Thymus (tissue), 11 donors: Measurements from ENCODE around the gene JAG2. TPM values are rescaled to one million over a fixed set of nuclear protein-coding genes. Genes with fewer than 3 reads are reported as not detected.

Source experiments
- DNase-seq, 9 donors: peaks; one replicate each; pipeline ENCODE4 v3.0.0-alpha.2; 2013; ENCODE audit warnings: low spot score in 9 of 9, low read depth in 6 of 9, missing footprints in 1 of 9
- H3K27ac ChIP-seq, 2 donors: one replicate each; pipeline ENCODE4 v1.5.1; 2013; ENCODE audit warnings: control low read depth in 1 of 2, low read depth in 1 of 2, low read length in 1 of 2, mild to moderate bottlenecking in 1 of 2, moderate library complexity in 1 of 2
- H3K27me3 ChIP-seq, 2 donors: one replicate each; pipeline ENCODE4 v1.5.1; 2013; ENCODE audit warnings: low read length in 1 of 2; ENCODE audit not compliant: control insufficient read depth in 2 of 2, insufficient read depth in 1 of 2
- H3K36me3 ChIP-seq, 2 donors: one replicate each; pipeline ENCODE4 v1.5.1; 2013; ENCODE audit warnings: low read length in 1 of 2, mild to moderate bottlenecking in 1 of 2, moderate library complexity in 1 of 2; ENCODE audit not compliant: control insufficient read depth in 2 of 2, insufficient read depth in 2 of 2
- H3K4me1 ChIP-seq, 2 donors: one replicate each; pipeline ENCODE4 v1.5.1; 2013; ENCODE audit warnings: low read length in 2 of 2; ENCODE audit not compliant: control insufficient read depth in 2 of 2, insufficient read depth in 2 of 2
- H3K4me3 ChIP-seq, 2 donors: one replicate each; pipeline ENCODE4 v1.5.1; 2013; ENCODE audit warnings: low read length in 2 of 2, control low read depth in 1 of 2, mild to moderate bottlenecking in 1 of 2
- H3K9me3 ChIP-seq, 2 donors: one replicate each; pipeline ENCODE4 v1.5.1; 2013; ENCODE audit warnings: low read length in 1 of 2, mild to moderate bottlenecking in 1 of 2; ENCODE audit not compliant: control insufficient read depth in 2 of 2, insufficient read depth in 1 of 2
- WGBS: extraction: QIAGEN DNeasy Blood & Tissue Kit; methylation state at CpG from one replicate; pipeline ENCODE4 v1.1.7; 2013; 5-methylcytosine and 5-hydroxymethylcytosine counted together
- polyA plus RNA-seq: library from polyadenylated mRNA; stranded (reverse); fragments of 200-250 nt; gene quantifications from one replicate; pipeline ENCODE4 v1.2.3, GENCODE V29; 2013
- total RNA-seq: library from RNA; stranded (reverse); fragments of 120-200 nt; gene quantifications from one replicate; pipeline ENCODE4 v1.2.4, GENCODE V29; 2013
- donor health status: healthy.

The JAG2 gene
- total and polyA plus RNA-seq, 2 donors = 8.8 to 40.8 TPM

DNA sequence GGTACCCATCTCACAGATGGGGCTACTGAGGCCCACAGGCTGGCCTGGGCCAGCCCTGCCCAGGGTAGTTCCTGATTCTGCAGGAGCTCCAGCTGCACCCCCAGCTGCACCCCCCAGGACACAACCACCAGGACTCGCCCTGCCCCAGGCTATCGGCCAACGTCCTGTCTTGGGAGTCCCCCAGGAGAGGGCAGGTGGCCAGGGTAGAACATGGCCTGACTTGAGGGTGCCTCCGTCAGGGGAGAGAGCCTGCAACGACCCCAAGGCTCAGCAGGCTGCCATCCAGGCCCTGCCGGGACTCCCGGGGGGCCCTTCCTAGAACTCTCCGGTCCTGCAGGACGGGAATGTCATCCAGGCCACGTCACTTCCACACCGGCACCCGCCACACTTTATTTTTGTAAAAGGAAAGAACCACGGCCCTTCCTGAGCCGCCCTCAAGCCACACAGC is 15.8 kb downstream of the JAG2 start:
- no peaks in the 10 kb centered on the region for H3K36me3 ChIP-seq
- H3K27me3 ChIP-seq = no peaks in the 10 kb centered on the region
- no peaks in the 10 kb centered on the region for H3K9me3 ChIP-seq
- 80% methylated on average over 14 of the region's 14 CpGs for WGBS
- peaks cover 0 to 2% of the 10 kb centered on the region in 2 donors for H3K4me1 ChIP-seq
- no peak for DNase-seq
- no peak overlapping the region for H3K4me3 ChIP-seq
- no peak overlapping the region for H3K27ac ChIP-seq

DNA sequence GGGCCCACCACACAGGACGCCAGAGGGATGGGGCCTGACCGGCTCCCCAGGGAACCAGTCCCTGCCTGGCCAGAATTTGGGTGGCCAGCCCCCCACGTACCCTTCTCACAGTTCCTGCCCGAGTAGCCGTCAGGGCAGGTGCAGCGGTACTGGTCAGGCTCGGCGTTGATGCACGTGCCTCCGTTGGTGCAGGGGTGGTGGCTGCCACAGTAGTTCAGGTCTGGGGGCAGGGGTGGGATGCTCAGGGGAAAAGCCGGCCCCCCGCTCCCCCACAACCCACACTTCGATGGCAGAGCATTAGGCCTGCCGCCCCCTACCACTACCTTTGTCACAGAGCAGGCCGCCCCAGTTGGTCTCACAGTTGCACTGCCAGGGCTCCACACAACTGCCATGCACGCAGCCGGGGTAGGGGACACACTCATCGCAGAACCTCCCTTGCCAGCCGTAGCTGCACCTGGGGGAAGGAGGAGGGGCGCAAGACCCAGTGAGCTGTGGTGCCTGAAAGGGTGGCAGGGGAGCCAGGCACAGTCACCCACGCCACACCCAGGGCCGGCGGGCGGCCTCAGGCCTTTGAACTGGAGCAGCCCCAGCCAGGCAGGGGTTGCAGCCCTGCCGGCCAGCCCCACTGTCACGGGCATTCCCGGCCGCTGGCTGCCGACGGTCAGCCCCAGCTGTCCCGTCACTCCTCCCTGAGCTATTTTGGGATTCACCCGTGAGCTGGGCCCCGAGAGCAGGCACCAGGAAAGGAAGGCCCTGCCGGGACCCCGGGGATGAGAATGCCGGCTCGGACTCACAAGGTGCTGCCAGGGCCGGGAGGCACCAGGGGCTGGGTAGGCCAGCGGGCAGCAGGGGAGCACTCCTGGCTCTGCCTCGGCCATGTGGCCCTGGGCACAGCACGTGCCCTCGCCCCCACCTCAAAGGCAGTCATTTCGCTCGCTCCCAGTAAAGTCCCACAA is 16.5 kb downstream of the JAG2 start:
- 92% methylated on average over 44 of the region's 44 CpGs for WGBS
- Histone ChIP-seq H3K27me3 (no peaks in the 10 kb centered on the region), H3K9me3 (no peaks in the 10 kb centered on the region), H3K36me3 (no peaks in the 10 kb centered on the region), H3K27ac (no peak overlapping the region), H3K4me1 (peaks cover 0 to 2% of the 10 kb centered on the region in 2 donors), H3K4me3 (no peak overlapping the region)
- DNase-seq = no peak

DNA sequence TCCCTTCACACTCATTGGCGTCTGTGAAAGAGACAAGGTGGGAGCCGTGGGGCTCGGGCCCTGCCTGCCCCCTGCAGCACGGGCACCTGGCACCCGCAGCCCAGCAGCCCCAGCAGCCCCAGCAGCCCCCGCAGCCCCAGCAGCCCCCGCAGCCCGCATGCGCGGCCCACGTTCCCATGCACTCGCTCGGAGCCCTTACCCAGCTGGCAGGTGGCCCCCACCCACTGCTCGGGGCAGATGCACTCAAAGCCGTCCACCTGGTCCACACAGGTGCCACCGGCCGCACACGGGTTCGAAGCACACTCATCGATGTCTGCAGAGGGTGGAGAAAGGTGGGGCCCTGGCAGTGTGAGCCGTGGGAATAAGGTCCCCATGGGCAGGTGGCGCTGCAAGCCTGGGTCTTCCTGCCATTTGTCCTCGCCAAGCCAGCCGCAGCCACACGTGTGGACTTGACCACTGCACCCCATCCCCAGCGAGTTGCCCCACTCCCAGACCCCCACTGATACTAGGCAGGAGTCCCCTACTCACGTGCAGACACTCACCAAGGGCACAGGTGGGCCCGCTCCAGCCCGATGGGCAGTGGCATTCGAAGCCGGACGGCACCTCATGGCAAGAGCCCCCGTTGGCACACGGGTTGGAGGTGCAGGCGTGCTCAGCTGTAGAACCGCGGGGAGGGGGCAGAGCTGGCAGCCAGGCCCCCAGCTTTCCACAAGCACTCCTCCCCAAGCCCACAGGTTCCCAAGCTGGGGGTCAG is 17.3 kb downstream of the JAG2 start:
- WGBS = 93% methylated on average over 37 of the region's 37 CpGs
- H3K4me1 ChIP-seq = peaks cover 0 to 2% of the 10 kb centered on the region in 2 donors
- no peak for DNase-seq
- H3K4me3 ChIP-seq = no peak overlapping the region
- H3K27ac ChIP-seq = no peak overlapping the region
- no peaks in the 10 kb centered on the region for H3K27me3 ChIP-seq
- no peaks in the 10 kb centered on the region for H3K36me3 ChIP-seq
- H3K9me3 ChIP-seq = no peaks in the 10 kb centered on the region

DNA sequence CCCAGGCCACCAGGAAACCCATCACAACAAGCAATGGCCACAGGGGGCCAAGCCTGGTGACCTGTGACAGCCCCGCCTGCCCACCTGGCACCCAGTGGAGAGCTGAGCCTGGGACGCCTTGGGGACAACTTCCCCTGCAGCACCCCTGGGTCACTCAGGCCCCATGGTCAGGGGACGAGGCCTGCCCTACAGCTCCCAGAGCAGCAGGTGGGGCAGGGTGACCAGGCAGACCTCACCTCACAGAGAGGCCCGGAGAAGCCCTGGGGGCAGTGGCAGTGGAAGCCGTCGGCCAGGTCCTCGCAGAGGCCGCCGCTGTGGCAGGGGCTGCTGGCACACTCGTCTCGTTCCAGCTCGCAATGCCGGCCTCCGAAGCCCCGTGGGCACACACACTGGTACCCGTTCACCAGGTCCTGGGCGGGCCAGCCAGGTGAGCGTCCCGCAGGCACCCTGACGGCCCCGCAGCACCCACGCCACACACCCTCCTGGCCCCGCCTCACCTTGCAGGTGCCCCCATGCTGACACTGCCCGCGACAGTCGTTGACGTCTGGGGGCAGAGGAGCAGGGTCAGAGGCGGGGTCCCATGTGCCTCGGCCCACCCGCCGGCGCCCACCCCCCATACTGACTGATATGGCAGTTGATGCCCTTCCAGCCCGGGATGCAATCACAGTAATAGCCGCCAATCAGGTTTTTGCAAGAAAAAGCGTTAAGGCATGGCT is 18.1 kb downstream of the JAG2 start:
- no peak for DNase-seq
- no peaks in the 10 kb centered on the region for H3K9me3 ChIP-seq
- no peak overlapping the region for H3K4me3 ChIP-seq
- no peaks in the 10 kb centered on the region for H3K27me3 ChIP-seq
- WGBS = 94% methylated on average over 35 of the region's 35 CpGs
- H3K4me1 ChIP-seq = peaks cover 0 to 2% of the 10 kb centered on the region in 2 donors
- H3K36me3 ChIP-seq = no peaks in the 10 kb centered on the region
- no peak overlapping the region for H3K27ac ChIP-seq

DNA sequence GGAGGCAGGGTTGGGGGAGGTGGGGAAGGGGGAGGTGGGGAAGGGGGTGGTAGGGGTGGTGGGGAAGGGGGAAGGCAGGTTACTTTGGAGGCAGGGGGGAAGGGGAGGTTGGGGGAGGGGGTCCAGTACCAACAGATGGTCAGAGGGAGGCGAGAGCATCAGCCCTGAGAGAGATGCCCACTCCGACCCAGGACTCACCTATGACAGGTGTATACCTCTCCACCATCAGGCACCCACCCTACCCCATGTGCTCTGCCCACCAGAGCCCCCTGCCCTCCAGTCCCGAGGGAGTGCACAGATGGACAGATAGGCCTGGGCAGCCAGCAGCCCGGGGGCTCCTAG is 18.6 kb downstream of the JAG2 start:
- Histone ChIP-seq H3K4me3 (no peak overlapping the region), H3K27ac (no peak overlapping the region), H3K27me3 (no peaks in the 10 kb centered on the region), H3K36me3 (no peaks in the 10 kb centered on the region), H3K9me3 (no peaks in the 10 kb centered on the region), H3K4me1 (no peaks in the 10 kb centered on the region)
- 90% methylated on average over 4 of the region's 4 CpGs for WGBS
- DNase-seq = no peak

DNA sequence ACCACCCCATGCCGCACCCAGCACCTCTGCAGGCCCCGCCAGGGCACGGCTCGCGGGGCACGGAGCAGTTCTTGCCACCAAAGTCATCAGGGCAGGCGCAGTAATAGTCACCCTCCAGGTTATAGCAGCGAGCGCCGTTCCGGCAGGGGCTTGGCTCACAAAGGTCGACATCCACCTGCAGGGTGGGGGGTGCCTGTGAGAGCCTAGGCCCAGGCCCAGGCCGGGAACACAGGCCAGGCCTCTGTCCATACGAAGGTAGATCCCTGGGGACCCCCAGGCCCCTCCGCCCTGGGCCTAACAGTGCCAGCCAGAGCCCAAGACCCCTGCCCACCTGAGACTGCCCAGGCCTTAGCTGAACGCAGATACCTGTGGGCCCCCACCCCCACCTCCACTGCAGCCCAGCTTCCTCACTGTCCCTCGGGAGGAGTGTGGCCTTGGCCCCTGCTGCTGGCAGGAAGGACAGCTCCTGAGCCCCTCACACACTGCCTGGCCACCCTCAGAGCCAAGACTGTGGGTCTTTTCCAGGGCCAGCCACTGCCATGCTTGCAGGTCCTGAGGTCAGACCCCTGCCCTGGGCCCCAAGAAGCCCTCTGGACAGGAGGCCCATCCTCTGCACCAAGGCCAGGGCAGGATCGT is 19.3 kb downstream of the JAG2 start:
- H3K36me3 ChIP-seq = no peaks in the 10 kb centered on the region
- H3K4me1 ChIP-seq = no peaks in the 10 kb centered on the region
- no peaks in the 10 kb centered on the region for H3K27me3 ChIP-seq
- 89% methylated on average over 18 of the region's 18 CpGs for WGBS
- no peaks in the 10 kb centered on the region for H3K9me3 ChIP-seq
- no peak overlapping the region for H3K27ac ChIP-seq
- H3K4me3 ChIP-seq = no peak overlapping the region
- no peak for DNase-seq

DNA sequence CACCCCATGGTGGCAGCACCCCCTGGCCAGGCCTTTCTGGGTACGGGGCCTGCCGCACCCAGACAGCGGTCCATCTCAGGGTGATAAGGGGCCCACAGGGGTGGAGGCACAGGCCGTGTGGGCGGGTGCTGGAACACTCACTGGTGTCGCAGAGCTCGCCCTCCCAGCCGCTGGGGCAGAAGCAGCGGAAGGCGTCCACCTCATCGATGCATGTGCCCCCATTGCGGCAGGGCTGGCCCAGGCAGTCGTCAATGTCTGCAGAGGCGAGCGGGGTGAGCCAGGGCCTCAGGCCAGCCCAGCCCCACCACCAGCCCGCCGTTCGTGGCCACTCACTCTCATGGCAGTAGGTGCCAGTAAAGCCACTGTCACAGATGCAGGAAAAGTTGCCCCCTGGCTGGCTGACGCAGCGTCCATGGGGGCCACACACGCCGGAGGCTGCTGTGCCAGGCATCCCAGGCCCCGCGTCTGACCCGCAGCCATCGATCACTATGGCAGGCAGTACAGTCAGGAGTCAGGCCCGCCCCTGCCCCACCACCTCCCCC is 19.9 kb downstream of the JAG2 start:
- H3K27ac ChIP-seq = no peak overlapping the region
- no peak overlapping the region for H3K4me3 ChIP-seq
- H3K9me3 ChIP-seq = no peaks in the 10 kb centered on the region
- no peaks in the 10 kb centered on the region for H3K36me3 ChIP-seq
- H3K27me3 ChIP-seq = no peaks in the 10 kb centered on the region
- no peak for DNase-seq
- H3K4me1 ChIP-seq = no peaks in the 10 kb centered on the region
- 97% methylated on average over 27 of the region's 27 CpGs for WGBS

DNA sequence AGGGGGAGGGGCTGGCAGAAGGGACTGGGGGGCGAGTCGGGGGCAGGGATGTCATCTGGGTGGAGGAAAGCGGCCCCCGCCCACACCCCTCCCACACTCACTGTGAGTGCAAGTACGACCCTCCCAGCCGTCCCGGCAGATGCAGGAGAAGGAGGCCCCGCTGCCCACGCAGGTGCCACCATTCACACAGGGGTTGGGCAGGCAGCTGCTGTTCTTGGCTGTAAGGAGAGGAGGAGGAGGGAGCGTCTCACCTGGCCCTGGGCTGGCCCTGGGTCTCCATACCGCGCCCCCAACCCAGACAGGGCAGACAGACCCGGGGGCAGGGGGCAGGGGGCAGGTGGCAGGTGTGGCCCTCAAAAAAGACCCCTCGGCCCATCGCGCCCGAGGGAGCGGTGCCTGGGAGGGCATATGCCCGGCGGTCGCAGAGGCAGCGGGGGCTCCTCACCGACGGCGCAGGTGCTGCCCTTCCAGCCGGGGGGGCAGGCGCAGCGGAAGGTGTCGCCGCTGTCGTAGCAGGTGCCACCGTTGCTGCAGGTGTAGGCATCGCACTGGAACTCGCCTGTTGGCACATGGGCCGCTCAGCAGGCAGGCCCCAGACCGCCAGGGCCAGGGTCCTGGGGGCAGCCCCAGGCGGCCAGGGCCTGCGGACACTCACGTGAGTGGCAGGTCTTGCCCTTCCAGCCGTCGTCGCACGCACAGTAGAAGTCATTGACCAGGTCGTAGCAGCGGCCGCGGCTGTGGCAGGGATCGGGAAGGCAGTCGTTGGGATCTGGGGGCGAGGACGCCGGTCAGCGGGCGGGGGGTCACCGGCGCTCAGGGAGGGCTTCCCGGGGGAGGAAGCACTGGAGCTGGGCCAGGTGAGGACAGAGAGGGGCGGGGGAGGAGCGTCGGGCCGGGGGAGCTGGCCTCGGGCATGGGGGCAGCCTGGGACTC is 20.6 kb downstream of the JAG2 start:
- no peaks in the 10 kb centered on the region for H3K27me3 ChIP-seq
- no peak overlapping the region for H3K27ac ChIP-seq
- H3K9me3 ChIP-seq = no peaks in the 10 kb centered on the region
- WGBS = 96% methylated on average over 62 of the region's 62 CpGs
- no peaks in the 10 kb centered on the region for H3K36me3 ChIP-seq
- no peak overlapping the region for H3K4me3 ChIP-seq
- no peaks in the 10 kb centered on the region for H3K4me1 ChIP-seq
- DNase-seq = no peak
